GM19240 (cell line): ENCODE results near the gene YIF1A.
"Not testable (repeated sequence)": the region's sequence is repeated elsewhere in the genome, so short reads cannot be mapped to it uniquely, and the experiment has no call there.

Source experiments
- DNase-seq: peaks from one replicate; pipeline ENCODE4 v3.0.0; 2011; ENCODE audit warnings: low spot score; ENCODE audit not compliant: insufficient read length

The YIF1A gene

DNA sequence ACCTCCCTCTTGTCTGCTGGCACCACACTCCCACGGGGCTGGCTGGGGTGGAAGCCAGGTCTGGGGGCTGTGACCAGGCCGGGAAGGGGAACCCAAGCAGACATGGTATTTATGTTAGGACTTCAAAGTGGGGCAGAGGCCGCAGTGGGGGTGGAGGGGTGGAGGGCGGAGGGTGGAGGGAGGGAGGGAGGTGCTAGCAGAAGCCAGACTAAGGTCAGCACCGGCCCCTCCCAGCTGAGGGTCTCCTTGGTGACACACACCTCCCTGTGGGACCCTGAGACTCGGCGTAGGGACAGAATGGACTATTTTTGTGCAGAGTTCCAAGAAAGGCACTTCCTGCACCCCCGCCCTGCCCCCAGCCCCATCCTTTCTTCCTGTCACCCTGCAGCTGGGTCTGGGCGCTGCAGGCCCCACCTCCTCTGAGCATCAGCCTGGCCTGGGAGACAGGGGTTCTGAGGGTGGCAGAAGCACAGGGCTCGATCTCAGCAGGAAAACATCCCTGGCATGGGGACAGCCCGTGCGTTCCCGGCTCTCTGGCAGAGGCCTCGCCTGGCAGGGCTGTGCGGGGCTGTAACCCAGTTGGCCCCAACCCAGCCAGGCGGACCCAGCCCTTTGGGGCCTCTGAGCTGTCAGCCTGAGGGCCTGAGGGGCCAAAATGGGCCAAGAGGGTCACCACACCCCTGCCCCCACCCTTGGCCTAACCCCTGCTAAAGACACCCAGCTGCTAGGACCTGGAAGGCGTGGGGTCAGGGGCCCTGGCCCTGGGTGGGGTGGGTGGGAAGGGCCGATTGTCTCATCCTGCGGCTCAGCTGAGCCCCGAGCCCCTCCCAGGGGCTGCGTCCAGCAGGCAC is 37.5 kb upstream of the YIF1A start:
- DNase-seq, result no peak

DNA sequence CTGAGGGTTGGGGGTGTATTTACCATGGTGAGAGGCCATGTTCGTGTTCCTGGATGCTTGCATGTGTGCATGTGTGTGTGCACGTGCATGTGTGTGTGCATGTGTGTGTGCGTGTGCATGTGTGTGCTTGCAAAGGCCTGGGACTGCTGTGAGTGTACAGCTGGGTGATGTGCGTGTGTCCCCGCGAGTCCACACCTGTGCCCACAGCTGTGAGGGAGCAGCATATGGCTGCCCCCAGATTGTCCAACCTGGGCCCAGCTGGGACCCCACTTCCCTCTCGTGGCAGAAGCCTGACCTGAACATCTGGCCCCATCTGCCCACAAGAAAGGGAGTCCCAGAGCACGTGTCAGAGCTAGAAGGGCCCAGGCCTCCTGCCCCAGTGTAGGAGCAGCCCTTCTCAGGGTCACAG is 36.3 kb upstream of the YIF1A start:
- no peak for DNase-seq

DNA sequence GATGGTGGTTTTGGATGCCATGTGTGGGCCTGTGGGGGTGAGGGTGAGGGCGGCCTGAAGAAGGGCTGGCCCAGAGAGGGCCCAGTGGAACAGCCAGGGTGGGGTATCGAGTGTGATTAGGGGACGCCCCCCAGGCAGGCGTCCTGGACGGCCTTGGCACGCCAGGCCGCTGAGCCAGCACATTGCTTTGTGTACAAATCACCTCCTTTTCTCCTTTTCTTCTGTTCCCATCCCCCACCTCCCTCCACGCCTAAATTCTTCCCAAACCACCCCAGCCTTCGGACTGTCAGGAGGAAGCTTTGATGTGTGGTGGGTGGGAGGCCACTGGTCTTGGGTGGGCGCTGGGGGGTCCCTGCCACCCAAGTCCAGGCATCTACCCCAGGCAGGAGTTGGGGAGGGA is 35.7 kb upstream of the YIF1A start:
- DNase-seq, result no peak

DNA sequence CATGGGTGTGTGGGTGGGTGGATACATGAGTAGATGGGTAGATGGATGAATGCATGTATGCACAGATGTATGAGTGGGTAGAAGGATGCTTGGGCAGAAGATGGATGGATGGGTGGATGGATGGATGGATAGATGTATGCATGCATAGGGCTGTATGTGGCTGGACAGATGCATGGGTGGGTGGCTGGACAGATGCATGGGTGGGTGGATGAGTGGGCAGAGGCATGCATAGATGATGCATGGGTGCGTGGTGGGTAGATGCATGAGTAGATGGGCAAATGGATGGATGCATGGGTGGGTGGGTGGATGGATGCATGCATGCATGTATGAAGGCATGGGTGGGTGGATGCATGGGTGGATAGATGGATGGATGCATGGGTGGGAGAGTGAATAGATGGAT is 34.7 kb upstream of the YIF1A start:
- DNase-seq, result no peak

DNA sequence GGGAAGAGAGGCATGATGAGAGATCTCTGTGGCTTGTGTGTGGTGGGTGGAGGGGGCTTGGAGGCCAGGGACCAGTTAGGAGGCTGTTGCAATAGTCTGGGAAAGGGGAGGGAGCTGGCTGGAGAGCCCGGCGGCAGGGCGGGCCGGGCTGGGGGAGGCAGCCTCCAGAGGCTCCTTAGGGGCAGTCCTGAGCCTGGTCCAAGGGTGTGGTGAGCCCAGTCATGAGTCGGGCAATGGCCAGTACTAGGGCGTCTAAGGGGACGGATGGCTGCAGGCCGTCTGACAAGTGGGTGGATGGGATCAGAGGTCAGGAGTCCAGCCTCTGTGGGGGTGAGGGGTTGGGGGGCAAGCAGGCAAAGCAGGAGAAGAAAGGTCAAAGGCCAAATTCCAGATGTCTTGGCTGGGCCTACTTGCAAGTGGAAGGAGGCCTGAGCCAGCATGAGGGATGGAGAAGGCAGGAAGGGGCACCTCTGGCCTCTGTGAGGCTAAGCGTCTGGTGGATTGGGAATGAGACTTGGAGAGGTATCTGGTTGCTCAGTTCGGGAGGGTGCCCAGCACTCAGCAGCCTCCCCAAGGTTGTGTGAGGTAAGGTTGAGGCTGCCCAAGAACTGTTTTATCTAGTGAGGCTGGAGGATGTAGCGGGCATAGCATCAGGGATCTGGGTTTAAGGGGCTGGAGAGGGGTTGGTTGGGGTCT is 33.9 kb upstream of the YIF1A start:
- DNase-seq, result no peak

DNA sequence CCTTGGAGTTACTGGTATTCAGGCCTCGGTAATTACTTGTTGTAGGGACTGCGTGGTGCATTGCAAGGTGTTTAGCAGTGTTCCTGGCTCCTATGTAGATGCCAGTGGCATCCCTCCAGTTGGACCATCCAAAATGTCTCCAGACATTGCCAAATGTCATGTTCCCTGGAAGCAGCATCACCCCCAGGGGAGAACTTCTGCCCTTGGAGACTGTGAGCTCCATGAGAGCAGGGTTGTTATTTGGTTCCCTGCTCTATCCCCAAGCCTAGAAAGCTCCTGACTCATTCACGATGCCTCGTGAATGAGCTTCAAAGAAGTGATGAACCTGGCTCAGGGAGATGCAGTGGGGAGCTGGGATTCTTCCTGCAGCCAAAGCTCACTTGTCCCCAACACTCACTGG is 32.7 kb upstream of the YIF1A start:
- DNase-seq, result no peak

DNA sequence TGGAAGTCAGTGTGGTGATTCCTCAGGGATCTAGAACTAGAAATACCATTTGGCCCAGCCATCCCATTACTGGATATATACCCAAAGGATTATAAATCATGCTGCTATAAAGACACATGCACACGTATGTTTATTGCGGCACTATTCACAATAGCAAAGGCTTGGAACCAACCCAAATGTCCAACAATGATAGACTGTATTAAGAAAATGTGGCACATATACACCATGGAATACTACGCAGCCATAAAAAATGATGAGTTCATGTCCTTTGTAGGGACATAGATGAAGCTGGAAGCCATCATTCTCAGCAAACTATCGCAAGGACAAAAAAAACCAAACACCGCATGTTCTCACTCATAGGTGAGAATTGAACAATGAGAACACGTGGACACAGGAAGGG is 31.8 kb upstream of the YIF1A start:
- DNase-seq, result not testable (repeated sequence)

DNA sequence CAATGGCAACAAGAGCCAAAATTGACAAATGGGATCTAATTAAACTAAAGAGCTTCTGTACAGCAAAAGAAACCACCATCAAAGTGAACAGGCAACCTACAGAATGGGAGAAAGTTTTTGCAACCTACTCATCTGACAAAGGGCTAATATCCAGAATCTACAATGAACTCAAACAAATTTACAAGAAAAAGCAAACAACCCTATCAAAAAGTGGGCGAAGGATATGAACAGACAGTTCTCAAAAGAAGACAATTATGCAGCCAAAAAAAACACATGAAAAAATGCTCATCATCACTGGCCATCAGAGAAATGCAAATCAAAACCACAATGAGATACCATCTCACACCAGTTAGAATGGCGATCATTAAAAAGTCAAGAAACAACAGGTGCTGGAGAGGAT is 31.3 kb upstream of the YIF1A start:
- DNase-seq, result not testable (repeated sequence)

DNA sequence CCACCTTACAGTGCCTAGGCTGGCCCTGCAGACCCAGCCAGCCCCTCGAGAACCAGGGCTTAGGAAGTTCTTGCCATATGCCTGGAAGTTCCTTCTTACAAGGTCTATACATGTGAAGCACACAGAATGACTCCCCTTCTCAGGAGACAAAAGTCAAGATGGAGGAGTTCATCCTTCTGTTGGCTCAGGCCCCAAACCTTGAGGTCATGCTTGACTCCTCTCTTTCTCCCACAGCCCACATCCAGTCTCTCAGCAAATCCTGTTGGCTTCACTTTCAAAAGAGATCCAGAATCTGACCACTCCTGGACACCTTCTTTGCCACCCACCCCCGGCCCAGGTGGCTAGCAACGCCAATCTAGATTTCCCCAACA is 29.6 kb upstream of the YIF1A start:
- DNase-seq, result no peak

DNA sequence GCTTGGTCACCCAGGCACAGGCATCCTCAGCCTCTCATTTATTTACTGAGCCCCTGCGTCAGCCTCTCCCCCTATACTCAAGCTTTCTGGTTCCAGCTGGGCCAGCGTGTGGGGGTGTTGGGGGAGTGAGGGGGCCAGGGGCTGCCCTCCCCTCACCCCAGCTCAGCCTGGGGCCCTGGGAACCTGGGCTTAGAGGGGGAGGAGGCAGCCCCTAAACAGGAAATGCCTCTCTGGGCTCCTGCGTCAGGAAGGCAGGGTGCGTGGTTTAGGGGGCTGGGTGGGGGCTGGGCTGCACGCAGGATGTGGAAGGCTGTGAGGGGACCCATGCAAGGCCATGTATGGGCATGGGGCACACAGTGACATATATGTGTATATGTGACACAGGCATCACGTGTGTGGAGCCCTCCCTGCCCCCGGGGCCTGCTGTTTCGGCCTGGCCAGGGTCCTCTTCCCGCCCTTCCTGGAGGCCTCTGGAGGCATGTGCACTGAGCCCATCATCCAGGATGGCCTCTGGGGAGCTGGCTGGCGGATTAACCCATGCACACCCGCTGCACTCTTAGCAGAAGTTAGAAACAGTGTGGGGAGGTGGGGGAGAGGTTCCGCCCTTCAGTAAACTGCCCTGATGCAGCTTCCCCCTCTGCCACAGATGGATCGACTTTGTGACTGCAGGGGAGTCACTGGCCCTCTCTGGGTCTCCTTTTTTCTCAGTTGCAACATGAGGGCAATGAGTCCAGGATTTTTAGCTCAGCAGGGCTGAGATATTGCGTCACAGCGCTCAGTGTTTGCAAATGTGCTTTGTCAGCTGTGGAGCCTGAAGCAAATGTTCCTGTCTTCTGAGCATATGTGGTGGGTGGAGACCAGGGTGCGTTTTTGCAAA is 29.0 kb upstream of the YIF1A start:
- no peak for DNase-seq

DNA sequence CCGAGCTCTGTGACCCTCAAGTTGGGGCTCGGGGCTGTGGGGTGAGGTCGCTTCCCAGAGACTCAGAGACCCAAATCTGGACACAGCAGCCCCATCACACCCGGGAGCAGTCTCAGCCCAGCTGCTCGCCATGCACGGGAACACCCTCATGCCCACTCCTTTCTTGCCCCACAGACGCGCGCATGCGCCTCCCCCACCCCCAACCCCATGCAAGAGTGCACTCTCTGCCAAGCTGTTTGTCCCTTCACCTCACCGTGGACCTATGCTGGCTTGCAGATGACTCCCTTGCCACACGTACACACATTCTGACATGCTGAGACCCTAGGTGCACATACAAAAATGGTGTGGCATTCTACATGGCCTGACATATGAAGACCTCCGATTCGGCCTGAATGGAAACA is 28.4 kb upstream of the YIF1A start:
- DNase-seq, result no peak

DNA sequence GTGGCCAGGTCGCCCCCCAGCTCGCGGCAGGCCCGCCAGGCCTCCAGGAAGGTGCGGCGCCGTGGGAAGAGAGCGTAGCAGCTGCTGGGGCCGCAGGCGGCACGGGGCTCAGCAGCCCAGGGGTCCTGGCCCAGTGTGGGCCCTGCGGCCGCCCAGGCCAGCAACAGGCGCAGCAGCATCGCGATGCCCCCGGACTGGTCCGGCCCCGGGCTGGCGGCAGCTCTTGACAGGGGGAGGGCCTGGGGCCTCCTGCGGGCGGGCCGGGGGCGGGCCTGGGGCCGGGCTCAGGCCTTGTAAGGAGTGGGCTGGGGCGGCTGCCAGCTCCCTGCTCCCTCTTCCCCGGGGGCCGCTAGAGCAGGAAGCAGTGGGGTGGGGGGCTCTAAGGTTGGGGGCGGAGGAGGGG is 27.9 kb upstream of the YIF1A start, which contains the start of gene CD248:
Gene CD248 (minus strand): TSS at position 196 of the 403 bp plus-strand sequence. CDS start 17 bp downstream, at position 179.
- no peak for DNase-seq

DNA sequence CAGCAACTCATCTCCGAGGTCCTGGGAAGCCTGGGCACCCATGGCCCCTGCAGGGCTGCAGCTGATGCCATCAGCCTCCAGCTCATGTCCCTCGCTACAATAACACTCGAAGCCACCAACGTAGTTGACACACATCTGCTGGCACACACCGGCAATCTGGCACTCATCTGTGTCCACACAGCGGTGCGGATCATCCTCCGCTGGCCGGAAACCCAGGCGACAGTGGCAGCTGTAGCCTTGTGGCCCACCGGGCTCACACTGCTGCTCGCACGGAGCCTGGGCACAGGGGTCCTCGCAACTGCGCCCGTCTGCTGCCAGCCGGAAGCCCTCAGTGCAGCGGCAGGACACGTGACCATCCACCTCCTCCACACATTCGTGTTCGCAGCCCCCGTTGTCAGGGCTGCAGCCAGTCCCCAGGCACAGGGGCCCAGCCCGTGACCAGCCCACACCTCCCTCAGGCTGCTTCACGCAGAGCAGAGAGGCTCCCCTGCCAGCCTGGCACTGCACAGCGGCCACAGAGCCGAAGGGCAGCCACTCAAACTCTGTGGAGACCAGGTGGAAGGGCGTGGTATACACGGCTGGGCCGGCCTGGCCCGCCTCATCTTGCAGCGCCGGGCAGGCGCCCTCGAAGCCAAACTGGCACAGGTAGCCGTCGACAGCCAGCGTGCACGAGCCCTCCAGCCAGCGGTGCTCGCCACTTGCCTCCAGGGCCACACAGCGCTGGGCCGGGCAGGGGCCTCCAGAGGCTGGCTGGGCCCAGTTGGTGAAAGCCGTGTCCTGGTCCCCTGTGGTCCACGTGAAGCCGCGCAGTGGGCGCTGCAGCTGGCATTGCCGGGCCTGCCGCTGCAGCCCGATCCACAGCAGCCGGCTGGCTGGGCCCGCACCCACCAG is 27.2 kb upstream of the YIF1A start:
- DNase-seq, result no peak

DNA sequence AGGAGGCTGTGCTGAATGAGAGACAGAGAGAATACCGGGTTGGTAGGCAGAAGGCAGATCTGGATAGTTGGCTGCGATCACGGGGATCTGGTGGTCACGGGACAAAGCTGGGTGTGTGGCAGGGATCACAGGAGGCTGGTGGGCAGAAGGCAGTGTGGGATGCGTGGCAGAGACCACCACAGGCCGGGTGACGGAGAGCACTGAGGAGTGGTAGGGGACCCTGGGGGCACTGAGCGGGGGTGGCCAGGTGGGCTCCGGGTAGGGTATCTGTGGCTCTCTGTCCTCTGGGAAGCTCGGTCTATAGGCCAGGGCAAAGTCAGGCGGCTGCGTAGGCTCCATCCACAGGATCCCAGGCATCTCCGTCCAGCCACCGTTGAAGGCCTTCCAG is 26.5 kb upstream of the YIF1A start:
- no peak for DNase-seq

DNA sequence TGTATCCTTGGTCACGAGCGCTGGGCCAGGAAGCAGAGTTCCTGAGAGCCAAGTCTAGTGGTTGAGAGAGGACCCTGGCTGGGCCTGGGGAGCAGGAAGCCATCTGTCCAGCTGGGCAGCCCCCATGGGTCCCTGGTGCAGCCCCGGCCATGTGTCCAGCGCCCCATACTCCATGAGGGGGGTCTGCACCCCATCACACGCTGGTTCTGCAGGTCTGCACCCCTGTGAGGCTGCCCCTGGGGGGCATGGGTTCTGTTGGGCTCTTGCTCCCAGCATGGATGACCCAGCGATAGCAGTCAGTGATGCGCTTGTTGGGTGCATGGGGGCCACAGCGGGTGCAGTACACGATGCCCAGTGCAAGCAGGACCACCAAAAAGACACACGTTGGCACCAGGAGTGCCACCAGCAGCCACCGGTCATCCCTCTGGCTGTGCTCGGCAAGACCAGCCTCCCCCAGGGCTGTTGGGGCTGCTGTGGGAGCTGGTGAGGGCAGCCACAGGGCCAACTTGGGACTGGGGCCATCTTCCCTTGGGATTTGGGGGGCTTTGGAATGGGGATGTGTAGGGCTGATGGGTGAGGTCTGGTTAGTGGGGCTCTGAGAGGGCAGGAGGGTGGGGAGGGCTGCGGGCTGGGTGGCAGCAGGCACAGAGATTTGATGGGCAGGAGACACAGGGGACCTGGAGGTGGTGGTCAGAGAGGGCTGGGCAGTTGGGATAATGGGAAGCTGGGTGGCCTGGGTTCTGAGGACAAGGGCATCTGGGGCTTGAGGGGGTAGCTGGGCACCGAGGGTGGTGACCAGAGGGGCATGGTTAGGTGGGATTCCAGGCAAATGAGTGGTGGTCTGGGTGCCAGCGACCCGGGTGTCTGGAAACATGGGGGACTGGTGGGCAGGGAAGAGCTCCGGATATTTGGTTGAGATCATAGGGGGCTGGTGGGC is 25.9 kb upstream of the YIF1A start:
- DNase-seq, result no peak

DNA sequence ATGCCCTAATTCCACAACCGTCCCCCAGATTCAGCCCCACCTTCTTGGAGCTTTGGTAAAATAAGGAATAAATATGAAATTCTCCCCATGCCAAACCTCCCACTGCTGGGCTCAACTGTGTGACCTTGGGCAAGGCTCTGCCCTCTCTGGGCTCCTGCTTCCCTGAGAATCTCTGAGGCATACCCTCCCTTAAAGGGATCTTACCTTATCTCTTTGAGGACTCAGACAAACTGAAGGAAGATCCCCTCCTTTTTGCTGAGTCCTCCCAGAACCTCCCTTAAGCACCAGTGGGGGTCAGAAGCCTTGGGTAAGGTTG is 25.2 kb upstream of the YIF1A start:
- no peak for DNase-seq

DNA sequence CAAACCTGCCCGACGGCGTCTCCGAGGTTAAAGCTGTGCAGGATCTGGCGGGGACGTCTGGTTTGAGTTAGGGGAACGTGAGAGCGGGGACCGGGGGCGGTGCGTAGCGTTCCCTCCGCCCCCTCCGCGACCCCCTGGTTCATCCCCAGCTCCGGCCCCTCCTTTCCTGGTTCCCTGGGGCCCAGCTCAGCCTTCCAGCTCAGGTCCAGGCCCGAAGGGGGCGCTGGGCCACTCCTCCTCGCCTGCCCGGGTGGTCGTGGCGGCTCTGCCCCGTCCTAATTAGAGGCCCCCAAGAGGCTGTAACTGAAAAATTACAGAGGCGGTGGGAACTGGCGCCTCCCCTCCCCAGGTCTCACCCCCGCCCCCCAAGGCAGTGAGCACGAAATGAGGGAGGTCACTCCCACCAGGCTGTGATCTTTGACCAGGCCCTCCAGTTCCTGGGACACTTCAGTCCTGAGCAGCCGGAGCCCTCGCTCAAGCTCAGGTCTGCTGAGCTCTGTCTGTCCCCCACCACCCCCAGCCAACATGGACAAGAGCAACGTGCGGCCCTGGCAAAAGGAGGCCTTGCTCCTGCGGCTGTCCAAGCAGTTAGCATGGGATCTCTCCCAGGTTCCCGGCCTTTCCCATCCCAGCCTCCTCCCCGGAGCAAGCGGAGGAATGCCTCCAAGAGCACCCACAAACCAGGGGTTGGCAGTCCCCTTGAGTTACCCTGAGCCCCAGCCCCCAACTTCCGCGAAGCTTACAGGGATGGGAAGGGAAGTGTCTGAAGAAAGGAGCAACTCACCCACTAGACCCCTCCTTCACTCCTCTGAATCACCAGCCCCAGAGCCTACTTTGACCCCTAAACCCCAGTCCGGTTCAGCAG is 24.6 kb upstream of the YIF1A start:
- no peak for DNase-seq

DNA sequence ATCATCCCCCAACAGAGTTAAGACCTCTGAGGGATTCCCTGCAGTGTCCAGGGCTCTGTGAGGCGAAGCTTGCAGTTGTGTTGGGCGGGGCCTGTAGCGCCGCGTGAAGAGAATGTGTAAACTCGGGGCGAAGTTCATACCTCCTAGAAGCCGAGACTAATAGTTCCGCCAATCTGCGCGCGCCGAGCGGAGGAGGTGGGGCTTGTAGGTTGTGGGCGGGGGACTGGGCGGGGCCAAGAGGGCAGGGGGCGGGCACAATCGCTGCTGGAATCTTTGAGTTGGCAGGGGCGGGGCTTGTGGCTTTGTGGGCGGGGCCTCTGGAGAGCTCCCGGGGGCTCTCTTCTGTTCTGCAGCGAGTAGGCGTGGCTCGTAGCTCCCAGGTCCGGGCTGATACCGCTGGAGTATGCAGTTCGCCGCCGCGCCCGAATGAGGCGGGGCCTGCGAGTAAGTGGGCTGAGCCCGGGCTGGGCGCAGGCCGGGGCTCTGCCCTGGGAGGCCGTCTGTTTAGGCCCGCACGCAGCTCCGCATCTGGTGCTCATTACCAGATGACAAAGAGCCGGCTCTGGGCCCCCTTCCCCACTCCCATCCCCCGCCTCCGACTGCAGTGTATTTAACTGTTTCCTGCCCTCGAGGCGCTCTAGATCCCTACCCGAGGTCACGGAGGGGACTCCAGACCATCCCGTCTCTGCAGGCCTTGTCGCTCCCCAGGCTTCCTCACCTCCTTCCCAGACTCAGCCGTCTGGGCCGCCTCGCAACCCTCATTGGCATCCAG is 23.8 kb upstream of the YIF1A start:
- peak; percentile 98 for DNase-seq
